EH (cell line): ENCODE results near the gene GPR161.

Experiments
- DNase-seq: peaks from one replicate; pipeline ENCODE4 v3.0.0-alpha.2; 2015; ENCODE audit warnings: low read depth

The GPR161 gene

GRCh38 chr1:168146626-168147025 lies 9.9 kb upstream of the GPR161 start:
- DNase-seq, result no peak

GRCh38 chr1:168146160-168146539 lies 9.4 kb upstream of the GPR161 start:
- no peak for DNase-seq

GRCh38 chr1:168145184-168146159 lies 8.7 kb upstream of the GPR161 start:
- peak; percentile 75 for DNase-seq

- DNase-seq, result no peak
Observed at GRCh38 chr1:168141871-168142385, 5.2 kb upstream of the GPR161 start.

GRCh38 chr1:168139070-168139469 lies 2.3 kb upstream of the GPR161 start:
- DNase-seq, result no peak

GRCh38 chr1:168138134-168138533 lies 1.4 kb upstream of the GPR161 start:
- peak; percentile 44 for DNase-seq

GRCh38 chr1:168137515-168137821 lies 738 bp upstream of the GPR161 start:
- DNase-seq, result no peak

GRCh38 chr1:168135921-168136708 lies 615 bp downstream of the GPR161 start:
- peak; percentile 28 for DNase-seq

GRCh38 chr1:168135116-168135920 lies 1.4 kb downstream of the GPR161 start:
- peak; percentile 32 for DNase-seq

GRCh38 chr1:168134642-168135041 lies 2.1 kb downstream of the GPR161 start:
- DNase-seq, result no peak

- DNase-seq, result peak; percentile 17
Observed at GRCh38 chr1:168134132-168134531, 2.6 kb downstream of the GPR161 start.

- DNase-seq, result no peak
Observed at GRCh38 chr1:168129933-168130332, 6.8 kb downstream of the GPR161 start.

- no peak for DNase-seq
Observed at GRCh38 chr1:168127503-168127902, 9.2 kb downstream of the GPR161 start.

- no peak for DNase-seq
Observed at GRCh38 chr1:168125051-168125450, 11.7 kb downstream of the GPR161 start.

- DNase-seq, result peak; percentile 69
Observed at GRCh38 chr1:168121401-168122011, 15.2 kb downstream of the GPR161 start.

GRCh38 chr1:168119750-168120149 lies 17.0 kb downstream of the GPR161 start:
- DNase-seq, result no peak

- DNase-seq, result no peak
Observed at GRCh38 chr1:168116327-168116799, 20.4 kb downstream of the GPR161 start.

GRCh38 chr1:168114845-168115244 lies 21.9 kb downstream of the GPR161 start:
- peak; percentile 26 for DNase-seq

- peak; percentile 82 for DNase-seq
Observed at GRCh38 chr1:168112673-168113305, 23.9 kb downstream of the GPR161 start.

- no peak for DNase-seq
Observed at GRCh38 chr1:168110896-168111545, 25.7 kb downstream of the GPR161 start.
